Gastrocnemius medialis (tissue), 4 donors: ENCODE data around the gene ZFYVE26.

Experiments used
- CTCF ChIP-seq, 5 experiments: fragments of 450-650 bp in 3 of 5; fragments of 200-600 bp in 2 of 5; sonication (generic) in 2 of 5; IDR thresholded peaks in 4 of 5; conservative IDR thresholded peaks in 1 of 5; 1 replicate in 4 of 5; 2 replicates in 1 of 5; pipeline ENCODE4 v1.5.1; 2016 to 2019; ENCODE audit warnings: antibody characterized with exemption in 5 of 5, mild to moderate bottlenecking in 3 of 5, moderate library complexity in 3 of 5
- POLR2A ChIP-seq, 2 donors: fragments of 450-650 bp; IDR thresholded peaks; one replicate each; pipeline ENCODE4 v1.6.1; 2017; ENCODE audit warnings: antibody characterized with exemption in 2 of 2, mild to moderate bottlenecking in 2 of 2, moderate library complexity in 2 of 2

- TF ChIP-seq CTCF (IDR thresholded peaks at IDR 0.05 in 4 of 5, conservative IDR thresholded peaks at IDR 0.05 in 1 of 5) (no peak), POLR2A (IDR thresholded peaks at IDR 0.05) (no peak)
These were observed 48.2 kb downstream of the ZFYVE26 start for GRCh38 chr14:67768219-67768618.
